Measurements from ENCODE around the gene PLEKHA1. TPM values are rescaled to one million over a fixed set of nuclear protein-coding genes. Genes with fewer than 3 reads are reported as not detected.

Gene PLEKHA1
- total RNA-seq, 1 experiment from 2014 or later: 7.3 TPM

GRCh38 chr10:122349758-122350369, 24.6 kb upstream of the PLEKHA1 start:
- Histone ChIP-seq H3K4me2 (ENCODE audit: low read depth, low read length, poor library complexity, severe bottlenecking) (peak overlapping the region; percentile 16), H3K79me2 (ENCODE audit: low read length) (no peaks in the 10 kb centered on the region), H3K9me2 (replicated peaks; ENCODE audit: insufficient read depth, low read length) (no peaks in the 10 kb centered on the region), H2AFZ (ENCODE audit: low read length) (no peak overlapping the region), H4K20me1 (ENCODE audit: insufficient read depth, low read depth, low read length) (no peaks in the 10 kb centered on the region), H3K4me1 (ENCODE audit: low read length) (peaks cover 63% of the 10 kb centered on the region), H3K9ac (ENCODE audit: low read length) (no peak overlapping the region), H3K4me3 (ENCODE audit: low read length) (no peak overlapping the region; the same call in 1 of the 2 replicates), H3K9me3 (ENCODE audit: low read length) (no peaks in the 10 kb centered on the region), H3K36me3 (ENCODE audit: insufficient read depth, low read length) (no peaks in the 10 kb centered on the region; the same call in 1 of the 2 replicates), H3K27ac (ENCODE audit: low read length) (no peak overlapping the region), H3K27me3 (ENCODE audit: low read length) (no peaks in the 10 kb centered on the region)
- peak; percentile 58 for DNase-seq

GRCh38 chr10:122350893-122351292, 23.6 kb upstream of the PLEKHA1 start:
- Histone ChIP-seq H3K4me2 (ENCODE audit: low read depth, low read length, poor library complexity, severe bottlenecking) (no peak overlapping the region), H3K4me3 (ENCODE audit: low read length) (no peak overlapping the region)

GRCh38 chr10:122352817-122353525, 21.5 kb upstream of the PLEKHA1 start:
- DNase-seq: no peak
- Histone ChIP-seq H3K9ac (ENCODE audit: low read length) (no peak overlapping the region), H3K27ac (ENCODE audit: low read length) (no peak overlapping the region), H3K4me3 (ENCODE audit: low read length) (no peak overlapping the region), H3K27me3 (ENCODE audit: low read length) (no peaks in the 10 kb centered on the region), H3K79me2 (ENCODE audit: low read length) (no peaks in the 10 kb centered on the region), H3K9me3 (ENCODE audit: low read length) (no peaks in the 10 kb centered on the region), H3K9me2 (replicated peaks; ENCODE audit: insufficient read depth, low read length) (no peaks in the 10 kb centered on the region), H2AFZ (ENCODE audit: low read length) (no peak overlapping the region), H3K4me2 (ENCODE audit: low read depth, low read length, poor library complexity, severe bottlenecking) (no peak overlapping the region), H3K4me1 (ENCODE audit: low read length) (peaks cover 41% of the 10 kb centered on the region), H4K20me1 (ENCODE audit: insufficient read depth, low read depth, low read length) (no peaks in the 10 kb centered on the region), H3K36me3 (ENCODE audit: insufficient read depth, low read length) (no peaks in the 10 kb centered on the region; the same call in 1 of the 2 replicates)

More at GRCh38 chr10:122350893-122351292, 23.6 kb upstream of the PLEKHA1 start:
- H3K9me2 ChIP-seq (replicated peaks; ENCODE audit: insufficient read depth, low read length): no peaks in the 10 kb centered on the region
- H3K4me1 ChIP-seq (ENCODE audit: low read length): peaks cover 61% of the 10 kb centered on the region
- H3K9ac ChIP-seq (ENCODE audit: low read length): no peak overlapping the region
- H2AFZ ChIP-seq (ENCODE audit: low read length): no peak overlapping the region
- H3K36me3 ChIP-seq (ENCODE audit: insufficient read depth, low read length): no peaks in the 10 kb centered on the region; the same call in 1 of the 2 replicates
- no peaks in the 10 kb centered on the region for H3K79me2 ChIP-seq (ENCODE audit: low read length)
- no peak for DNase-seq
- no peaks in the 10 kb centered on the region for H4K20me1 ChIP-seq (ENCODE audit: insufficient read depth, low read depth, low read length)
- H3K9me3 ChIP-seq (ENCODE audit: low read length): no peaks in the 10 kb centered on the region
- no peak overlapping the region for H3K27ac ChIP-seq (ENCODE audit: low read length)
- no peaks in the 10 kb centered on the region for H3K27me3 ChIP-seq (ENCODE audit: low read length)

GRCh38 chr10:122354383-122354782, 20.1 kb upstream of the PLEKHA1 start:
- no peak for DNase-seq
- no peaks in the 10 kb centered on the region for H3K9me2 ChIP-seq (replicated peaks; ENCODE audit: insufficient read depth, low read length)
- no peak overlapping the region for H2AFZ ChIP-seq (ENCODE audit: low read length)
- no peak overlapping the region for H3K4me2 ChIP-seq (ENCODE audit: low read depth, low read length, poor library complexity, severe bottlenecking)
- H4K20me1 ChIP-seq (ENCODE audit: insufficient read depth, low read depth, low read length): no peaks in the 10 kb centered on the region
- no peaks in the 10 kb centered on the region for H3K9me3 ChIP-seq (ENCODE audit: low read length)
- H3K9ac ChIP-seq (ENCODE audit: low read length): no peak overlapping the region
- no peaks in the 10 kb centered on the region; the same call in 1 of the 2 replicates for H3K36me3 ChIP-seq (ENCODE audit: insufficient read depth, low read length)
- no peak overlapping the region for H3K27ac ChIP-seq (ENCODE audit: low read length)
- H3K79me2 ChIP-seq (ENCODE audit: low read length): no peaks in the 10 kb centered on the region
- no peak overlapping the region for H3K4me3 ChIP-seq (ENCODE audit: low read length)
- peaks cover 27% of the 10 kb centered on the region for H3K4me1 ChIP-seq (ENCODE audit: low read length)
- no peaks in the 10 kb centered on the region for H3K27me3 ChIP-seq (ENCODE audit: low read length)

- no peaks in the 10 kb centered on the region for H3K9me2 ChIP-seq (replicated peaks; ENCODE audit: insufficient read depth, low read length)
- H3K27ac ChIP-seq (ENCODE audit: low read length): no peak overlapping the region
- H3K4me1 ChIP-seq (ENCODE audit: low read length): peaks cover 15% of the 10 kb centered on the region
- no peak overlapping the region for H3K4me2 ChIP-seq (ENCODE audit: low read depth, low read length, poor library complexity, severe bottlenecking)
- H3K9me3 ChIP-seq (ENCODE audit: low read length): no peaks in the 10 kb centered on the region
- DNase-seq: no peak
- H4K20me1 ChIP-seq (ENCODE audit: insufficient read depth, low read depth, low read length): no peaks in the 10 kb centered on the region
- H3K27me3 ChIP-seq (ENCODE audit: low read length): no peaks in the 10 kb centered on the region
- H3K9ac ChIP-seq (ENCODE audit: low read length): no peak overlapping the region
- H3K36me3 ChIP-seq (ENCODE audit: insufficient read depth, low read length): no peaks in the 10 kb centered on the region
- no peaks in the 10 kb centered on the region for H3K79me2 ChIP-seq (ENCODE audit: low read length)
- no peak overlapping the region for H2AFZ ChIP-seq (ENCODE audit: low read length)
- H3K4me3 ChIP-seq (ENCODE audit: low read length): no peak overlapping the region
These were observed 16.8 kb upstream of the PLEKHA1 start for GRCh38 chr10:122357685-122358084.

GRCh38 chr10:122359621-122360020, 14.9 kb upstream of the PLEKHA1 start:
- Histone ChIP-seq H2AFZ (ENCODE audit: low read length) (no peak overlapping the region), H3K27ac (ENCODE audit: low read length) (no peak overlapping the region), H3K36me3 (ENCODE audit: insufficient read depth, low read length) (no peaks in the 10 kb centered on the region), H3K9me3 (ENCODE audit: low read length) (no peaks in the 10 kb centered on the region), H3K79me2 (ENCODE audit: low read length) (no peaks in the 10 kb centered on the region), H3K4me3 (ENCODE audit: low read length) (no peak overlapping the region), H3K4me1 (ENCODE audit: low read length) (peaks cover 6% of the 10 kb centered on the region), H3K27me3 (ENCODE audit: low read length) (no peaks in the 10 kb centered on the region), H4K20me1 (ENCODE audit: insufficient read depth, low read depth, low read length) (no peaks in the 10 kb centered on the region), H3K9ac (ENCODE audit: low read length) (no peak overlapping the region), H3K4me2 (ENCODE audit: low read depth, low read length, poor library complexity, severe bottlenecking) (no peak overlapping the region), H3K9me2 (replicated peaks; ENCODE audit: insufficient read depth, low read length) (no peaks in the 10 kb centered on the region)
- DNase-seq: no peak

GRCh38 chr10:122361046-122361445, 13.5 kb upstream of the PLEKHA1 start:
- H3K4me3 ChIP-seq (ENCODE audit: low read length): no peak overlapping the region
- H3K36me3 ChIP-seq (ENCODE audit: insufficient read depth, low read length): no peaks in the 10 kb centered on the region
- no peak for DNase-seq
- H3K27ac ChIP-seq (ENCODE audit: low read length): no peak overlapping the region
- H3K9me3 ChIP-seq (ENCODE audit: low read length): no peaks in the 10 kb centered on the region
- no peaks in the 10 kb centered on the region for H3K79me2 ChIP-seq (ENCODE audit: low read length)
- no peaks in the 10 kb centered on the region for H4K20me1 ChIP-seq (ENCODE audit: insufficient read depth, low read depth, low read length)
- no peak overlapping the region for H3K4me2 ChIP-seq (ENCODE audit: low read depth, low read length, poor library complexity, severe bottlenecking)
- no peak overlapping the region for H3K9ac ChIP-seq (ENCODE audit: low read length)
- H3K4me1 ChIP-seq (ENCODE audit: low read length): peaks cover 10% of the 10 kb centered on the region
- no peaks in the 10 kb centered on the region for H3K9me2 ChIP-seq (replicated peaks; ENCODE audit: insufficient read depth, low read length)
- no peaks in the 10 kb centered on the region for H3K27me3 ChIP-seq (ENCODE audit: low read length)
- no peak overlapping the region for H2AFZ ChIP-seq (ENCODE audit: low read length)

GRCh38 chr10:122362031-122362592, 12.4 kb upstream of the PLEKHA1 start:
- no peak overlapping the region for H3K9ac ChIP-seq (ENCODE audit: low read length)

More at GRCh38 chr10:122362031-122362592, 12.4 kb upstream of the PLEKHA1 start:
- DNase-seq: no peak
- peaks cover 10% of the 10 kb centered on the region for H3K4me1 ChIP-seq (ENCODE audit: low read length)
- no peaks in the 10 kb centered on the region for H3K36me3 ChIP-seq (ENCODE audit: insufficient read depth, low read length)
- no peak overlapping the region for H3K4me2 ChIP-seq (ENCODE audit: low read depth, low read length, poor library complexity, severe bottlenecking)
- H2AFZ ChIP-seq (ENCODE audit: low read length): no peak overlapping the region
- H3K27ac ChIP-seq (ENCODE audit: low read length): no peak overlapping the region
- no peaks in the 10 kb centered on the region for H3K9me3 ChIP-seq (ENCODE audit: low read length)
- no peak overlapping the region for H3K4me3 ChIP-seq (ENCODE audit: low read length)
- H3K27me3 ChIP-seq (ENCODE audit: low read length): no peaks in the 10 kb centered on the region
- no peaks in the 10 kb centered on the region for H3K9me2 ChIP-seq (replicated peaks; ENCODE audit: insufficient read depth, low read length)
- H4K20me1 ChIP-seq (ENCODE audit: insufficient read depth, low read depth, low read length): no peaks in the 10 kb centered on the region
- H3K79me2 ChIP-seq (ENCODE audit: low read length): no peaks in the 10 kb centered on the region

All from Karpas-422 (cell line).